Fibroblast of skin of back (primary cell): ENCODE measurements around the gene KLF3.

Source experiments
- DNase-seq: peaks from one replicate; pipeline ENCODE4 v3.0.0-alpha.2; 2013

The KLF3 gene

DNA sequence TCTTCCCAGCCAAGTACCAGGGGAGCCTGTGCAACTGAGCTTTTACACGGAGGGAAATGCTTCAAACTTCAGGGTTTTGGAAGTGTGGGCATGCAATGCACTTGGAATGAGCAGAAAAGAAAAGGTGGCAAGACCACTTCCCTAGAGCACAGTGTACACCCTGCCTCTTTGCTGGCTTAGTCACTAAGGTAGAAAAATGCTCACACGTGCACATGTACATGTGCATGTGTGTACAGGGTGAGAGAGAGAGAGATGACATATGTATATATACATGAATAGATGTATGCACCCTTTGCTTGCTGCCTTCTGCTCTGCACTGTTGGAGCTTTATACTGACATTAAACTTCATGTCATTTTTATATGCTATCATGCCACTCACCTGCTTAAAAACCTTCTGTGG is 7.9 kb upstream of the KLF3 start:
- DNase-seq: no peak

DNA sequence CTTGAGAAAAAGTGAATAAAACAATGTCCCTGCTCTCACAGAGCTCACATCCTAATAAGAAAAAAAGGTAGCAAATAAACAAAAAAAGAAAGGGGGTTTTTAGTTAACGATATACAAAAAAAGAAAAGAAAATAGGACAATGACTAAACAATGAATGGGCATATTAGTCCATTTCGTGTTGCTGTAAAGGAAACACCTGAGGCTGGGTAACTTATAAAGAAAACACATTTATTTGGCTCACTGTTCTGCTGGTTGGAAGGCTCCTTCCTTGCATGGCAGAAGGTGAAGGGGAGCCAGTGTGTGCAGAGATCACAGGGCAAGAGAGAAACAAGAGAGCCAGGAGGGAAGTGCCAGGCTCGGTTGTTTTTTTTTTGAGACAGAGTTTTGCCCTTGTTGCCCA is 4.7 kb upstream of the KLF3 start:
- DNase-seq: no peak

DNA sequence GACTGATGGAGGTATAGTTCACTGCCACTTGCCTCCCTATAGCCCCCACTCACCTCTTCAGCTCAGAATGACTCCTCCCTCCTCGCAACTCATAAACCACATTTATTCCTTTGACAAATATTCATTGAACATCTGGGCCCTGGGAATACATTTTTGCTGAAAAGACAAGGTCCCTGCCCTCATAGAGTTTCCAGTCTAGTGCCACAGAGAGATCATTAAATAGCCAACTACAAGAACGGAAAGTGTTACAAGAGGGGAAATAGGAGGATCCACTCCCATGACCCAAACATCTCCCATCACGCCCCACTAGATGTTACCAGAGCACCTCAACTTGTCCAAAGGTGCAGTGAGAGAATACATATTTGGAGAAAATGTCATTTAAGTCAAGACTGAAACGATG is 3.2 kb upstream of the KLF3 start:
- DNase-seq: no peak

DNA sequence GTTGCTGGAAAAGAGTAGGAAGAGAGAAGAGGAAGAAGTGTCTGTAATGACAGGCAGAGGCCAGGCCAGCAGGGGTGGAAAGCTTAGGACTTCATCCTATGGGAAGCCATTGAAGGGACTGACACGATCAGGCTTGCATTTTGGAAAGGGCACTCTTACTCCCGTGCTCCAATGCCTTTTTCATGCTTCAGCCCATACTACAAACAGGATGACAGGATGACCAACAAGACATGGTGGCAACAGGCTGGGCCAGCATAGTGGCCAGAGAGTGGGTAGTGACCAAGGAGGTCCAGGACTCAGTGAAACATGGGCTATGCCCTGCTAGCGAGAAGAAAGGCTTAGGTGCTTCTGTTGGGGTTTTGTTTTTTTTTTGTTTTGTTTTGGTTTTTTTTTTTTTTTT is 2.6 kb upstream of the KLF3 start:
- DNase-seq: no peak

DNA sequence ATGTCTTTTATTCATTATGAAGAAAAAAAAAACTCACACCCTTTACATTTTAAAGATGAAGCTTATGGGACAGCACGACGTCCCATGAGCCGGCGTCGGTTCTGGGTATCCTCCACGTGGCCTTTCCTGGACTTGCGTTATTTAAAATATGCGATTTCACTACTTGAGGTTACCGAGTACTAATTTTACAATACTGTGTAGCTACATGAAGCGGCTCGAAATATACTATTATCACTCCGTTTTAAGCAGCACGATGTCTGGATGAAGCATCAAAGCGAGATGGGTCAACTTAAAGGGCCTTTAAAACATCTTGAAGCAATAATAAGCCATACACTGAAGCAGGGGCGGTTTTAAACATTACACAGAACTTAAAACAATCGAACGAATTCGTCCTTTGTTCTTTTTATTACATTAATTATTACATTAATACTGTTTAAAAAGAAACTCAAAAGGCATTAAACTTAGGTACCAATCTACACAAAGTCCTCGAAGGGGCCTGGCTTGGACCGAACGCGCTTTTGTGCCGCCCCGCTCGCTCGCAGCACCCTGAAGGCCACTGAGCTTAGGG is 1.4 kb upstream of the KLF3 start:
- peak; percentile 33 for DNase-seq

DNA sequence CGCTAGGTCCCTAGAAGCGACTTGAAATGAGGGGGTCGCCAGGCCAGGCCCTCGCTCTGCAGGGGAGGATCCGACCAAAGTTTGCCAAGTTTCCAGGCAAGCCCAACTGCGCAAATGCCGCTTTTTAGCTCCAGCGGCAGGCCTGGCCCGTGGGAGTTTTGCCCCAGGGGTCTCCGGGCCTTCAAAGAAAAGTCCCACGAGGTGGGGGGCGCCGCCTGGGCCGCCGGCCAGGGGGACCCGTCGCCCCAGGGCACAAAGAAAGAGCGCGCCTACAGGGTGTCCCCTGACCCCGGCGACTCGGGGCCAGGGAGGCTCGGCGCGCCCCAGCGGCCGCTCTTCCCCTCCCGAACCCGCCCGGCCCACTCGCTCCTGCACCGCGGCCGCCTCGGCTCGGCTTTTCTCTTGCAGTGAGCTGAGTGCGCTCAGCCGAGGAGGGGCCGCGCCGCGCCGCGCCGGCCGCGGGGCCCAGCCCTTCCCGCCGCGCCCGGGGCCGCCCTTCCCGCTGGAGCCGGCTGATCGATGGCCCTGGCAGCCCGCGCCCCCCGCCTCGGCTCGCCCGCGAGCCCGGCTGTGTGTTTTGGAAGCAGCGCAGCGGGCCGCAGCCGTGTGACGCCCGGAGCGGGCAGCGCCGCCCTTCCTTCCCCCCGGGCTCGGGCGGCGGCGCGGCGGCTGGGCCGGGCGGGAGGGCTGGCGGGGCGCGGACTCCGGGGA is 754 bp upstream of the KLF3 start:
- DNase-seq: peak; percentile 40

DNA sequence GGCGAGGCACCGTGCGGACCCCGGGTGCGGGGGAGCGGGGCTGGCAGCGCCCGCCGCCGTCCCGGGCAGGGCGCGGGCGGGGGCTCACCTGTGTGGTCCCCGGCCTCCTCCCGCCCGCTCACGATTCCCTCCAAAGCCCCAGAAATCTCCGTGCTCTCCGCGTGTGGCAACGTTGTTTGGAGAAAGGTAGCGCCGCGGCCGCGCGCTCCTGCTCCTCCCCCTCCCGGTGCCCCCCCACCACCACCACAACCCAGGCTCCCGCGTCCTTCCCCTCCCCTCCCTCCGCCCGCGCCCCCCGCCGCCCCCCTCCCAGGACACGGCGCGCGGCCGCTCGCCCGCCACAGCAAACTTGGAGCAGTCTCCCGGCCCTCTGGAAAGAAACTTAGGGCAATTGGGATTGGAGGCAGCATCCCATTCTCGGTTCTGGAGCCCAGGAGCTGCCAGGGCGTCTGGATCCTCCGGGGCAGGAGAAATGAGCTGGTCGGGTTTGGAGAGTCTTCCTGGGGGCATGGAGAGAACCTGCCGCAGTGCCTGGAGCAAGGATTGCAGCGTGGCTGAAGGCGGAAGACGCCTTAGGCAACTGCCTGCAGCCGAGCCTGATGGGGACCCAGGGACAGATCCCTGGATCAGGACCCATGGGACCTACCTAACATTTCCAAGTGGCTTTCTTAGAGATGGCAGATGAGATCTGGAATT is 855 bp downstream of the KLF3 start:
- DNase-seq: peak; percentile 65

DNA sequence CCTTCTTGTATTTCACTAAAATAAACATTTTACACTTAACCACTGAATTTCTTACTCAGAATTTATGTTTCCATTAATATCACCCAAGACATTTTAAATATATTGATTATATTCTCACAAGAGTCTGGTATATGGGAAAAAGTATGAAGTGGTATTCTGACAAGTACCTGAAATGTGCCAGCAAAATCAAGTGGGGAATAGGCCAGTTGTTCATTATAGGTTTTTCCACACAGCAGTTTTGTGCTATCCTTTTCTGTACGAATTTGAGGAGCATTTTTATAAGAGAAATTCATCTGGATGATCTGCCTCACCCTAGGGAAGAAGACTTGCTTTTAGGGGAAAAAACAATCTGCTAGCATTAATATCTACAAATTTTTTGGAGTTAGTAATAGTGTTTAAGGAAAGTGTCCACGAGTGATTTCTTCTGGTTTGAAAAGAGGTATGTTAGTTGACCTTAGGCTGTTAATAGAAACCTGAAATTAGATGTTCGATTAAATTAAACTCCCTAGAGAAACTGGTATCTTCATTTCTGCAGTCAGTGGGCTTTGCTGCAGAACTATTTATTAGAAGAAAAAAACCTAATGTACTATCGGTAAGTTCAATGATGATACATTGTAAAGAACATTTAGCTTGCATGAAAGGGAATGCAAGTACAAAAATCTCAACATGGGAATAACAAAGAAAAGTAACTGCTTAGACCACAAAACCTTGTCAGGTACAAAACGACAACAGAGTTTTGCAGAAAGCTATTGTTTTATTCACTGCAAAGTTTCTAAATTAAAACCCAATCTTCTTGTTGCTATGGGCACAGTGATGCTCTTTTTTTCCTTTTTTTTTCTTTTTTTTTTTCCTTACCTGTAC is 1.8 kb downstream of the KLF3 start:
- no peak for DNase-seq

DNA sequence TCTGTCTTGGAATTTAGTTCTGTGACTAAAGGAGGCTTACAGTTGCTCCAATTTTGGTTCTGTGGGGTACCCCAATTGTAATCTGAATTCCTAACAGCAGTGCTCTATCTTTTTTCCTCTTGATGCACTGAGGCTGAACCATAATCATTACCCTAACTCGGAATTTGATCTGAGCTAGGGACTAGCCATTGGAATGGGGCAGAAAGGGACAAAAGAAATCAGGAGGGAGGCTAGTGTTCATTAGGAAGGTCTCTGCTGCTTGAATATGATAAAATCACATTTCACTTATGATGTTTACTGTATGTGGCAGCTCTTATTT is 2.7 kb downstream of the KLF3 start:
- no peak for DNase-seq

DNA sequence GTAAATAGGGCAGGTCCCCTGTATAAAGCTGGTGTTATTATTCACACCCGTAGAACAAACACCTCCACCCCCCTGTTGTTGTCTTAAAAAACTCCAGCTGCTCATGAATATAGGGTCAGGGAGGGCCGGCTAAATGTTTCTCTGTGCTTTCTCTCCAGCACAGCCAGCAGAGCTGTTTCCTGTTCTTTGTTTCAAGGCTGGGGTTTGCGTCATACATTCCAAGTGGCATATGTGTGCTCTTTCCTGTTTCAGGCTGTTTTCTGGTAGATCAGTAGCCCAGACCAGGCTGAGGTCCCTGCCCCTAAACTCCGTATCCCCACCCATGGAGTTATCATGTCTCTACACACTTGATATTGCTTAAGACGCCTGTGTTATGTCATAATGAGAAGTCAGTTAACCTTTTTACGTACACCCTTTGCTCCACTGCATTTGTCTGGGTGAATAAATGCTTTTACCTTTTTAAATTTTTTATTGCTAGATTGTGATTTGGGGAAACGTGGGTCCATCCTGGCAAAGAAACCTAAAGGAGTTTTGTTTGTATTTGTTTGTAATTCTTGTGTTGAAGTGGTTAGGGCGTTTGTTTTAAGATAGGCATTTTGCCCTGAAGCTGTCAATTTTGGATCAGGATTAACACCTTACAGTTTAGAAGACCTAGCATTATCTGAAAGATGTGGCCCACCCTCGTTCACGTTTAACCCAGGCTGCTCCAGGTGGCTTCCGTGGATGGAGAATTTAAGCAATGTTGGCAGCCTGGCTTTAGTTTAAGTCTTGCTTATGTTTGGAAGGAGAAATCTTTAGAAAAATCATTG is 3.3 kb downstream of the KLF3 start:
- DNase-seq: peak; percentile 99

DNA sequence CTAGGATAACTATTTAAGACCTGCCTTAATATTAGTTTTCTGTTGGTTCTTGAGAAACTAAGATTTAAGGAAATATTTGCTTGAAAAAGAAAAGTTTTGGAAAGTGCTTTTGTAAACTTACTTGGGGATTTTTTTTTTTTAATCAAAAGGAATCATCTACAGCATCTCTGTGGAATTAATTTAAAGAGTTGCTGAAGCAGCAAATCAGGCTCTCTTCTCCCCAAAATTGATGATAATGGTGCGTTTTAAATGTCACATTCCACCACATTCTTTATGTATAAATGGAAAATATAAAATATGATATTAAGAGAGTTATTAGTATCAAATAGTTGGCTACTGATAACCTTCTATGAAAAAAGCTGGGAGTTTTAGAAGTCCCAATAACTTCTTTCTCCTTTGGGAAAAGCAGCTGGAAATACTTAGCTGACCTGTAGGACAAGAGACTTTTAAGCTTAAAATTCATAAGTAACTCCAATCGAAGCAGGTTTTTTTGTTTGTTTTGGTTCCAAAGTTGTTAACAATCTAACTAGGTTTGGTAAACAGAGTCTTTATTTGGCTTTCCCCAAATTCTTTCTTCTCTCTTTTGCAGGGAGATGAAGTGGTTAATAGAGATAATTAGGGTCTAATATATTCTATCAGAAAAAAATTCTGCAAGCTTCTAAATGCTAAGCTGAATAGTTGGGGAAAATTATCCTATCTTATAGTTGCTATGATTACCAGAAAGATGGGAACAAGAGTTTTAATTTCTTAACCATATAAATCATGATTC is 4.4 kb downstream of the KLF3 start:
- DNase-seq: no peak

DNA sequence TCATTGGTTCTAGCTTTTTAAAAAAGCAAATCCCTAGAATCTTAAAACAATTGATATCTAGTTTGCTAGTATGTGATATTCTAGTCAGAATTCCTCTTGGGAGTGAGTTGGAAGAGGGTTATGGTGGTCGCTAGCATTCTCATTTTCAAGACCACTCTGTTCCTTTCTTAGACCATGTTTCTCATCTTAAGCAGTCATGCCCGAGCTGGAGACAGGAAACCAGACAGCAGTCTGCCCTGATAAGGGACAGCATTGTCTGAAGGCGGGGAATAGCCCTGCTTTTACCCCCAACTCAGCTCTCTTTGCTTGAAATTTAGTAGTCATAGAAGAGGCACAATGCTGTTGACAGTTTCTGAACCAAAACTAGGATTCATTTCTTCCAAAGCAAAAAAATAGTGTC is 5.2 kb downstream of the KLF3 start:
- DNase-seq: peak; percentile 44

DNA sequence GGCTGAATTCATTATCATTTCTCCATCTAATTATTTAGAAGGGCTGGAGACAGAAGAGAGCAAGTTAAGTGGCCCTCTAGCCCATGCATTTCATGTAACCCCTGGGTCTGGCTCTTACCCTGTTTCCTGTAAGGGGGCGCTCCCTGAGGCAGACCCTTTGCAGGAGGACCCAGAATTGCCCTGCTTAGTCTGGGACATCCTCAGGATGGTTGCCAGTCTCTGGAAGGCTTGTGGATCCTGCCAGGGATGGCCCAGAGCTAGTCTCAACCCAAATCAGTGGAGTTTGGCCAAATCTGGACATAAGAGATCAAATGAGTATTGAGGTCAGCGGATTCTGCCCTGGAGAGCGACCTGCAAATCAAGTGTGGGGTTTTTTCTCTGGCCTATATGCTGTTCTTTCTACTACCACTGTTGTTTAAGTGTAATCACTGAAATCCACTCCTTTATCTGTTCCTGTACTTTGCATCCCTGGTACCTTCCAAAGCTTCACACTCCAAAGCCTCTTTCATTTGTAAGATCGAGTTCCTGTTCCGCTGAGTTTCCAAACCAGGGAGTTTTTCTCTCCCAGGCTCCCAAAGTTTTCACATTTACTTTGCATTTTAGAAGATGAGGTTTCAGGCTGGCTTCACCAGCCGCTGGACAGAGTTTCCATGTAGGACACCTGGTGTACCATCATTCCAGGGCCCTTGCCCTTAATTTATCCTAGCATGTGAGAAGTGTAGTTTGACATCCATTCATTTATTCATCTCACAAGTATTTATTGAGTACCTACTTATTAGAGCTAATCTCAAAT is 6.3 kb downstream of the KLF3 start:
- DNase-seq: no peak

DNA sequence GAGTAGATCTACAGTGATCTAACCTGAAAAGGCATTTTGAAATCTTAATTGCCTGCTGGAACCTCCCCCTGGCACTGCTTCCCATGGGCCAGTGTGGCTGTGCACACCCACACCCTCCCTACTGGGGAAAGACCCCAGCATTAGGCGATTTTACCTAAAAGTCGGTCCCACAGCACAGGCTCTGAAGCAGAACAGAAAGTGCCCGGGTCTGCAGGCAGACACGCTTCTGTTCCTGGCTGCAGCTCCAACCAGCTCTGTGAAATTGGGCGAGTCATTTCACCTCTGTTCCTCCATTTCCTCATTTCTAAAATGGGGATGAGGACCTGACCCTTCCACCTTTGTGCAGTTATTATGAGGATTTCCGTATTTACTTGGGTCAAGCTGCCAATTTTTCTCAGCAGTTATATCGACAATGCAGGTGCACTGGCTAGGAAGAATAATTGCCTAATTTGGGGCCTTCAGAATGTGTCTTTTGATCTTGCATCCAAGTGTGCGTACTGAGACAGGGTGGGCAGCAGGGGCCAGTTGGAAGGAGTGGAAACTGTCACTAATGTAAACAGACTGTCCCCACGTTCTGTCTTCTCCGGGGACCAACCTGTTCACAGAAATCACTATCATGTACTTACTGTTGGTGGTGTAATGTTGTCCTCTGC is 7.1 kb downstream of the KLF3 start:
- no peak for DNase-seq

DNA sequence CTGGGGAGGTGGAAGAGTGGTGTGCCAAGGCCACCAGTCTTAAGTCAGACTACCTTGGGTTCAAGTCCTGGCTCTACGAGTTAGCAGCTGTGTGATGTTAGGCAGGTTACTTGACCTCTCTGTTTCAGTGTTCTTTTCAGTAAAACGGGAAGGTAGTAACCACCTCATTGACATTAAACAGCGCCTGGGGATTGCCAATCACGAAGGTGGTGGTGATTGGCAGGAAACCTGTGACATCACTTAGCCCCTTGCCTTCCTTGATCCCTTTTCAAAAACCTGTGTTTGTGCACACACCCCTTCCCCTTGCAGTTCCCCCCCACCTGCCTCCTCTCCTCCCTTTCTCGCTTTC is 7.6 kb downstream of the KLF3 start:
- DNase-seq: no peak

DNA sequence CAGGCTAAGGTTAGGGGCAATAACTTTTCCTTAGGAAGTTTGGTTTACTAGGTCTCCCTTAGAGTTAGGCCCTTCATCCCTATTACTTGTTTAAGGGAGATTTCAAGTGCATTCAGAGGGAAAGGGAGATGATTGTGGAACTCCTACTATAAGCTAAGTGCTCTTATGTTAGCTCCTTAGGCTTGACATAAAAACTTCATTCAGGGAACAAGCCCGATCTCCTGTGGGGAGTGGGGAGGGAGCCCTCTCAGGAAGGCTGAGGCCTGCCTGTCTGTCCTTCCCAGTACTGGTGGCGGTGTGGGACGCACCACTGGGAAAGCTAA is 8.0 kb downstream of the KLF3 start:
- no peak for DNase-seq

DNA sequence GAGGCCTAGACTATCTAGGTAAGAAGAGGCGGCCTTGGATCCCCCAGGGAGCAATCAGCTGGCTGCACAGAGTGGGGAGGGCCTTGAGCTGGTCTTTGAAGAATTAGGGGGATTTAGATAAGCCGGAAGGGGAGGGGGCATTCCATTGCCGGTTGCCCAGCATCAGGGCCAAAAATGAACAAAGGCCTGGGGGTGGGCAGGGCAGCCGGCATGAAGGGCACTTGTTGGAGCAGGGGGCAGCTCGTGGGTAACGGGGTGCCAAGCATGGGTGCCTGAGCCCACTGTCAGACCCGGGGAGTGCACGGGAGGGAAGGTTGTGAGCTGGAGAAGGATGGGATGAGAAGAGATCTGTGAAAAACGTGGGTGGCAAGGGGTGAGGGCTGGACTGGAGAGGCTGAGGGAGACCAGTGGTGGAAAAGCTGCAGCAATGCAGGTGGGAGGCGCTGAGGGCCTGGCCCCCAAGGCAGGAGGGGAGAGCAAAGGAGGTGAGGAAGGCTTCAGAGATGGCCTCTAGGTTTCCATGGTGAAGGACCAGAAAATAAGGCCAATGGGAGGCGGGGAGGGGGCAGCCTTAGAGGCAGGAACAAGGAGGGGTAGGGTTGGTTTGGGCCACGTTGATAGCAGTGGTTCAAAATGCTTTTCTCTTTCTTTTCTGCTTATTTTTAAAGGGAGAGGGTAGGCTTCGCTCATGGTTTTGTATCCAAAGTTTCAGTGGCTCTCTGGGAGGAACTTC is 8.6 kb downstream of the KLF3 start:
- DNase-seq: no peak

DNA sequence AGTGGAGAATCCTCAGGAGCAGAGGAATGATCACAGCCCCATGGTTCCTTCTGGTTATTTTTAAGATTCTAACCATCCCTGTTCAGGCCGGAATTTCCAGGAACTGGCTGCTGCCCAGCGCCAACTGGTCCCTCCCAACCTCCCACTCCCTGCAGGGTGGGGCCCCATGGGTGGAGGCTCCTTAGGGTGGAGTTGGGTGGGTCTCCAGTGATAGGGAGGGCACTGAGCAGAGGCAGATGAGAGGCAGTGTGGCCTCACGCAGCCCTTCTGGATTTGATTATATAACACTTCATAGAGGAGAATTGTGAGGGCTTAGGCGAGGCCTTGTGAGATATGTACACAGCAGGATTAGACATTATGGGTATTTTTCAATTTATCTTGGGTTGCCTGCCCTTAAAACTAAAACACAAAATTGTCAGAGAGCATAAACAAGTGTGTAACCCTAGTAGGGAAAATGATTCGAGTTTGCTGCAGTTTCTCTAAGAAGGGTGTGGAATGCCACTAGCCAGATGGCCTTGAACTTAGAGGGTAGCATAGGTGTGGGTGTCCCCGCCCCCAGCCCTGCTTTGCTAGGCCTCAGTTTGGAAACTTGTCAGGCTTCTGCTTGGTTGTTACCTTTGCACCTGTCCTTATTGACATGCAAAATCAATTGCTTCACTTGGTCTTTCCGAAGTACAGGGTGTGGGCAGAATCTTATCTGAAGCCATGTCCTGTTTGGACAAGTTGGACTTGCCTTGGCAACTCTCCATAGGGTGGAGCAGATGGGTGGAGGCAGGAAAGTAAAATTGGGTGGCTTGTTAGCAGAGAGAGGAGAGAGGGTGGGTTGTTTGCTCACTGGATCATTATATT is 9.4 kb downstream of the KLF3 start:
- peak; percentile 47 for DNase-seq
